ENCODE measurements around the gene ATP5ME.

GRCh38 chr4:718460-718859 is 44.4 kb upstream of the ATP5ME start:
- TF ChIP-seq USF1 (IDR thresholded peaks at IDR 0.05), result no peak
- no peak for TF ChIP-seq ZBTB7A (IDR thresholded peaks at IDR 0.05; ENCODE audit: low read depth)

All from Ishikawa (cell line).